HL-60 (cell line): ENCODE data around the gene HMX3.

Experiments used
- CTCF ChIP-seq: IDR thresholded peaks from one replicate; pipeline ENCODE4 v1.5.1; 2011; ENCODE audit warnings: low read length, control low read depth, inconsistent platforms; ENCODE audit not compliant: insufficient read depth
- POLR2AphosphoS5 ChIP-seq: IDR thresholded peaks from 2 replicates; pipeline ENCODE4 v1.6.1; 2012; ENCODE audit warnings: low read depth
- REST ChIP-seq: IDR thresholded peaks from 2 replicates; pipeline ENCODE4 v1.6.1; 2012; ENCODE audit warnings: low read depth; ENCODE audit not compliant: insufficient replicate concordance

- no peak for TF ChIP-seq CTCF
- TF ChIP-seq POLR2AphosphoS5: no peak
- TF ChIP-seq REST: no peak
Measured at GRCh38 chr10:123151737-123152135, 16.0 kb downstream of the HMX3 start.
